Heart left ventricle (tissue), 16 donors: ENCODE data around the gene ARGFX. TPM values are rescaled to one million over a fixed set of nuclear protein-coding genes. Genes with fewer than 3 reads are reported as not detected.

Source experiments
- ATAC-seq, 4 donors: fragments of 200-7000 bp; cut with Tn5 transposase; one replicate each; pipeline ENCODE4 v1.9.1; 2020 to 2022; ENCODE audit warnings: moderate library complexity in 4 of 4, mild to moderate bottlenecking in 3 of 4, moderate number of reproducible peaks in 1 of 4
- DNase-seq, 5 donors: peaks; one replicate each; pipeline ENCODE4 v3.0.0-alpha.2; 2020
- H3K27ac ChIP-seq, 12 donors: fragments of 200-600 bp; sonication (generic) in 4 of 12; one replicate each; pipeline versions ENCODE4 v1.5.0 to v1.8.0; 2016 to 2022; ENCODE audit warnings: mild to moderate bottlenecking in 2 of 12
- H3K27me3 ChIP-seq, 9 donors: fragments of 200-600 bp; sonication (generic) in 2 of 9; one replicate each; pipeline versions ENCODE4 v1.5.1 to v1.8.0; 2016 to 2022; ENCODE audit warnings: mild to moderate bottlenecking in 3 of 9
- H3K36me3 ChIP-seq, 9 donors: fragments of 200-600 bp; sonication (generic) in 2 of 9; one replicate each; pipeline versions ENCODE4 v1.5.0 to v1.8.0; 2018 to 2022; ENCODE audit warnings: mild to moderate bottlenecking in 2 of 9
- H3K4me1 ChIP-seq, 12 donors: fragments of 200-600 bp; sonication (generic) in 4 of 12; one replicate each; pipeline versions ENCODE4 v1.5.0 to v1.8.0; 2016 to 2022; ENCODE audit warnings: mild to moderate bottlenecking in 3 of 12
- H3K4me3 ChIP-seq, 12 donors: fragments of 200-600 bp; sonication (generic) in 4 of 12; one replicate each; pipeline versions ENCODE4 v1.5.0 to v1.8.0; 2017 to 2022; ENCODE audit warnings: mild to moderate bottlenecking in 9 of 12, moderate library complexity in 4 of 12
- H3K9me3 ChIP-seq, 12 donors: fragments of 200-600 bp; sonication (generic) in 4 of 12; one replicate each; pipeline versions ENCODE4 v1.5.0 to v1.8.0; 2016 to 2022; ENCODE audit warnings: mild to moderate bottlenecking in 1 of 12
- POLR2A ChIP-seq, 2 donors: fragments of 450-650 bp; IDR thresholded peaks; one replicate each; pipeline ENCODE4 v1.6.1; 2017; ENCODE audit warnings: antibody characterized with exemption in 2 of 2, mild to moderate bottlenecking in 2 of 2, moderate library complexity in 2 of 2
- WGBS, 4 donors: extraction: QIAGEN DNeasy Blood & Tissue Kit in 2 of 4; methylation state at CpG; one replicate each; pipeline versions ENCODE4 v1.1.5 to v1.1.7; 2013 to 2018; 5-methylcytosine and 5-hydroxymethylcytosine counted together
- intact Hi-C, 10 donors: fragments of 100-400 bp; cut with DNase I; formaldehyde crosslinking; loops; one replicate each; pipeline versions ENCODE4 v1.11.1 to v1.14.2; 2022
- long read RNA-seq, 3 donors: library from polyadenylated mRNA; unstranded; transcript quantifications; one replicate each; pipeline ENCODE4 v2.0.0, GENCODE V29; 2020 to 2021
- polyA plus RNA-seq, 2 donors: library from polyadenylated mRNA; stranded (reverse); fragments of 200-250 nt; gene quantifications; one replicate each; pipeline ENCODE4 v1.2.3, GENCODE V29; 2013
- total RNA-seq, 9 donors: library from RNA; depleted of rRNA in 2 of 9; stranded (reverse); fragments of >200 nt in 2 of 9; fragmentation: NEBNext Ultra II Directional in 3 of 9; extraction: Animal tissue kit (Norgen Biotek cat#: 25700) in 3 of 9; gene quantifications; one replicate each; pipeline versions ENCODE4 v1.1.0 to v1.2.4, GENCODE V29; 2016 to 2023
- TF ChIP-seq, protein P1 (sequence below), 12 donors: fragments of 200-600 bp; sonication (generic) in 4 of 12; IDR thresholded peaks; one replicate each; pipeline versions ENCODE4 v1.5.0 to v1.8.0; 2018 to 2022; ENCODE audit warnings: antibody characterized with exemption in 12 of 12, mild to moderate bottlenecking in 5 of 12
- donor health status: ischemic (EF 13 %, LVEDD 7.1; RV severe dilation, severe dysfunction).
- donor health status: healthy with polysubstance abuse.
- donor health status: DM: no; HTN: yes; CAD: no.
- donor health status: DM: no; HTN: no; CAD: no.
- donor health status: ischemic (EF 25% LVEDD 6.9; RV normal size, moderate dysfunction).
- donor health status: ischemic (EF 25% LVEDD 5.7; RV mildly dilated, moderate dysfunction).
- donor health status: healthy.
- donor health status: DM: yes; HTN: yes; CAD: no.
- donor health status: ischemic (EF 35%, LVEDD 5.7; RV mildly dilated, moderate dysfunction).
- donor health status: nonischemic (EF 11% LVEDD 7.7; RV severe dilation, severe dysfunction).
- donor health status: DM: yes; HTN: yes; CAD: no.
- donor health status: PGD.
- donor health status: ischemic (EF 29% LVEDD 5.4; RV normal size, mild dysfunction).
- donor health status: nonischemic (EF 23%, LVEDD 6.1; RV moderate dilation, normal function).

ARGFX gene
- total RNA-seq: not detected
- not detected for polyA plus RNA-seq
- long read RNA-seq, donor 1: 0 reads
- long read RNA-seq, donor 2: 0 reads
- long read RNA-seq, donor 3: 0 reads

DNA sequence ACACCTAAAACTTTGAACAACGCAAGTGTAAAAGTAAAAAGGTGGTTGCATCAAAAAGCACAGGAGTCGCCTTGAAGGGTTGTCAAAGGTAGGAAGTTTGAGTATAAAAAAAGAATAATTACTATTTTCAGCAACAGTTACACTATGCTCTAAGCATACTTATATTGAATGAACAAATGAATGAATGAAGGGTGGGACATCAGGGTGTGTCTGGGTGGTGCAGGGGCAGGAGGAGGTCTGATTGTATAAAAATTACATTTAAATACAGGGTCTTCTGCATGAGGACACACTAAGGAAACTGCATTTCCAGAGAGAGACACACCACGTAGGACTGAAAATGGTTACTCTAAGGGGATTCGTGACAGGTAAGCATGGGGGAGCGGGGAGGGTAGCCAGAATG lies at the start of gene ARGFX:
ARGFX (plus strand) TSS at position 301 of the 400 bp plus-strand sequence. CDS start 2,765 bp downstream, outside the sequence.
- H3K4me1 ChIP-seq: no peaks in the 10 kb centered on the region
- WGBS, 4 donors: 89 to 94% (median 90%) methylated on average over 5 of the region's 5 CpGs
- no peak within 1 kb of the TSS for H3K27ac ChIP-seq
- H3K27me3 ChIP-seq: no peaks in the 10 kb centered on the region
- no peaks in the 10 kb centered on the region for H3K36me3 ChIP-seq
- H3K4me3 ChIP-seq: no peak within 1 kb of the TSS
- TF ChIP-seq, protein P1, sequence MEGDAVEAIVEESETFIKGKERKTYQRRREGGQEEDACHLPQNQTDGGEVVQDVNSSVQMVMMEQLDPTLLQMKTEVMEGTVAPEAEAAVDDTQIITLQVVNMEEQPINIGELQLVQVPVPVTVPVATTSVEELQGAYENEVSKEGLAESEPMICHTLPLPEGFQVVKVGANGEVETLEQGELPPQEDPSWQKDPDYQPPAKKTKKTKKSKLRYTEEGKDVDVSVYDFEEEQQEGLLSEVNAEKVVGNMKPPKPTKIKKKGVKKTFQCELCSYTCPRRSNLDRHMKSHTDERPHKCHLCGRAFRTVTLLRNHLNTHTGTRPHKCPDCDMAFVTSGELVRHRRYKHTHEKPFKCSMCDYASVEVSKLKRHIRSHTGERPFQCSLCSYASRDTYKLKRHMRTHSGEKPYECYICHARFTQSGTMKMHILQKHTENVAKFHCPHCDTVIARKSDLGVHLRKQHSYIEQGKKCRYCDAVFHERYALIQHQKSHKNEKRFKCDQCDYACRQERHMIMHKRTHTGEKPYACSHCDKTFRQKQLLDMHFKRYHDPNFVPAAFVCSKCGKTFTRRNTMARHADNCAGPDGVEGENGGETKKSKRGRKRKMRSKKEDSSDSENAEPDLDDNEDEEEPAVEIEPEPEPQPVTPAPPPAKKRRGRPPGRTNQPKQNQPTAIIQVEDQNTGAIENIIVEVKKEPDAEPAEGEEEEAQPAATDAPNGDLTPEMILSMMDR (IDR thresholded peaks at IDR 0.05): no peak
- no peak for TF ChIP-seq POLR2A (IDR thresholded peaks at IDR 0.05)
- no peak for DNase-seq
- ATAC-seq: no peak
- no peaks in the 10 kb centered on the region for H3K9me3 ChIP-seq
- intact Hi-C loops: no loop called here

- intact Hi-C loops: no loop called here
- 84 to 93% (median 86%) methylated on average over 5 of the region's 5 CpGs for WGBS, 4 donors
- H3K27ac ChIP-seq: no peak overlapping the region
- H3K9me3 ChIP-seq: peaks cover 0 to 25% (median 13%) of the 10 kb centered on the region in 12 donors
- TF ChIP-seq, protein P1 (IDR thresholded peaks at IDR 0.05): no peak
- TF ChIP-seq POLR2A (IDR thresholded peaks at IDR 0.05): no peak
- H3K4me1 ChIP-seq: no peaks in the 10 kb centered on the region
- DNase-seq: no peak
- H3K4me3 ChIP-seq: no peak overlapping the region
- no peaks in the 10 kb centered on the region for H3K27me3 ChIP-seq
- H3K36me3 ChIP-seq: no peaks in the 10 kb centered on the region
- no peak for ATAC-seq
Observed at GRCh38 chr3:121517953-121518655, 49.6 kb upstream of the ARGFX start.

GRCh38 chr3:121520510-121520909 lies 47.2 kb upstream of the ARGFX start:
- WGBS, 4 donors: 93 to 99% (median 98%) methylated on average over 3 of the region's 3 CpGs
- Histone ChIP-seq H3K27ac (no peak overlapping the region), H3K4me3 (no peak overlapping the region), H3K9me3 (peaks cover 0 to 19% (median 8%) of the 10 kb centered on the region in 12 donors), H3K4me1 (no peaks in the 10 kb centered on the region), H3K27me3 (no peaks in the 10 kb centered on the region), H3K36me3 (no peaks in the 10 kb centered on the region)
- DNase-seq (no peak), ATAC-seq (no peak)
- TF ChIP-seq, protein P1 (IDR thresholded peaks at IDR 0.05): no peak
- TF ChIP-seq POLR2A (IDR thresholded peaks at IDR 0.05): no peak
- intact Hi-C loops: no loop called here

DNA sequence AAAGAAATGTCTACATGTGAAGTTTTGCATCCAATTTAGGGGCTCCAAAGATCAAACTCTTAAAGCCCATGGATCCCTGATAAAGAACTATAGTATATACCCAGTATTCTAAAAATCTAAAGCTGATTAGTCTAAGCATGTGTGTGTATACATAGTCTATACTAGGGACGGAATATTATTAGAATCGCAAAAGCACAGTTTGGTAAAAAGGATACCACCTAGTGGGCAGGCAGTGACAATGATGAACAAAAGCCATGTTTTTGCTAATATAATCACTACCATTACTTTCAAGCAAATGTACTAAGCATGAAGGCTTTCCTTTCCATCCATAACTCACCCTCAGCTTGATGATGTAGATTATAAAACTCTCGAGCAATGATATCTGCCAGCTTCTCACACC lies 38.4 kb upstream of the ARGFX start:
- Histone ChIP-seq H3K4me1 (no peaks in the 10 kb centered on the region), H3K27me3 (no peaks in the 10 kb centered on the region), H3K9me3 (no peaks in the 10 kb centered on the region), H3K36me3 (no peaks in the 10 kb centered on the region), H3K27ac (no peak overlapping the region), H3K4me3 (no peak overlapping the region)
- WGBS, 4 donors: 69 to 80% (median 72%) methylated on average over 3 of the region's 3 CpGs
- ATAC-seq (no peak), DNase-seq (no peak)
- no peak for TF ChIP-seq POLR2A (IDR thresholded peaks at IDR 0.05)
- TF ChIP-seq, protein P1 (IDR thresholded peaks at IDR 0.05): peak in 2 of 12 donors; percentile 12 to 29
- intact Hi-C loops: no loop called here
